Activated CD8-positive, alpha-beta memory T cell treated with anti-CD3 and anti-CD28 coated beads, Interleukin-2, amount 50 U/mL, for 4 hours (primary cell): ENCODE measurements around the gene GMPR2.
"Not testable (repeated sequence)": the region's sequence is repeated elsewhere in the genome, so short reads cannot be mapped to it uniquely, and the experiment has no call there.

Experiments
- DNase-seq: peaks from one replicate; pipeline ENCODE4 v3.0.0-alpha.2; 2020

Gene GMPR2

DNA sequence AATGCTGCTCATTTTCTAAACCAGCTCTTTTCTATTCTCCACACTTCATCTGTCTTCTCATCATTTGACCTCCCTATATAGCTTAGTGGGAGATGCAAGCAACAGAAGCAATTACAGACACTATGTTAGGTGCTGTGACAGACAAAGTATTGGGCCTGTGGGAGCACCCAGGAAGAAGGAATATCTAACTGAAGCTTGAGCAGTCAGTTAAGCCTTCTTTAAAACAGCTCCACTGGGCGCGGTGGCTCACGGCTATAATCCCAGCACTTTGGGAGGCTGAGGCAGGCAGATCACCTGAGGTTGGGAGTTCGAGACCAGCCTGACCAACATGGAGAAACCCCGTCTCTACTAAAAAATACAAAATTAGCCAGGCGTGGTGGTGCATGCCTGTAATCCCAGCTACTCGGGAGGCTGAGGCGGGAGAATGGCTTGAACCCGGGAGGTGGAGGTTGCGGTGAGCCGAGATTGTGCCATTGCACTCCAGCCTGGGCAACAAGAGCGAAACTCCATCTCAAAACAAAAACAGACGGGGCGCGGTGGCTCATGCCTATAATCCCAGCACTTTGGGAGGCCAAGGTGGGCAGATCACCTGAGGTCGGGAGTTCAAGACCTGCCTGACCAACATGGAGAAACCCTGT is 29.4 kb upstream of the GMPR2 start:
- not testable (repeated sequence) for DNase-seq

DNA sequence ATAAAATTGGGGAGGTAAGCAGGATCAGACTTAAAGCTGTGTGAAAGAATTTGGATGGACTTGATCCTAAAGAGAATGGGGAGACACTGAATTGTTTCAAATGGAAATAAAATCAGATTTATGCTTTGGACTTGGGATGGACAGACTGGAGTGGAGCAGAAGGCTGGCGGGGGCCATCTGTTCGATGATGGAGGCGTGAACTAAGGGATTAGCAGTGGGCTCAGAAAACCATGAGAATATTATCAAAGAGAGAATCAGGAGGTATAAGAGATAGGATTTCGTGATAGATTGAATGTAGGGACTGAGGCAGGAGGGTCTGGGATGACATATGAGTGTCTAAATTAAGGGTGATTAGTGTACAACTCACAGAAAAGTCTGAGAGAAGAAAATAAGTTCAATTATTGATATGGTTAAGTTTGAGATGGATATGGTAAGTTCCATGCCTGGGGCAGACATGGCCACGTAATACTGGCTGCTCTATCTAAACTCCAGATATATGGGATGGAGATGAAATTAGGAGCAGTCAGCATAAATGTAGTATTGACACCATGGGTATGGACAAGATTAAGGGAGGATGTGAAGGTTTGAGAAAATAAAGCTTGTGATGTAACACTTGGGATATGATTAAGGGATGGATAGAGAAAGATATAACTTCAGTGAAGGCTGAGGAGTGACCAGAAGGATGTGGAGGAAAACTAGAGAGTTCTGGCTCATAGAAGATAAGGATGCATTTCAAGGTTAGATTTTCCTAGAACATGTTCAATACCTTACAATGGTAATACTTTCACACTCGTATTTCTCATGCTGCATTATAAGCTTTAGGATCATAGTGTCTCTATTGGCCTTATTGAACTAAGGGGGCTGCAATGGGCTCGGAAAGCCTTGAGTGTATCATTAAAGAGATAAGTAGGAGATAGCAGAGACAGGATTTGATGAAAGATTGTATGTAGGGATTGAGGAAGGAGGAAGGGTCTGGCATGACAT is 28.3 kb upstream of the GMPR2 start:
- DNase-seq, result no peak

DNA sequence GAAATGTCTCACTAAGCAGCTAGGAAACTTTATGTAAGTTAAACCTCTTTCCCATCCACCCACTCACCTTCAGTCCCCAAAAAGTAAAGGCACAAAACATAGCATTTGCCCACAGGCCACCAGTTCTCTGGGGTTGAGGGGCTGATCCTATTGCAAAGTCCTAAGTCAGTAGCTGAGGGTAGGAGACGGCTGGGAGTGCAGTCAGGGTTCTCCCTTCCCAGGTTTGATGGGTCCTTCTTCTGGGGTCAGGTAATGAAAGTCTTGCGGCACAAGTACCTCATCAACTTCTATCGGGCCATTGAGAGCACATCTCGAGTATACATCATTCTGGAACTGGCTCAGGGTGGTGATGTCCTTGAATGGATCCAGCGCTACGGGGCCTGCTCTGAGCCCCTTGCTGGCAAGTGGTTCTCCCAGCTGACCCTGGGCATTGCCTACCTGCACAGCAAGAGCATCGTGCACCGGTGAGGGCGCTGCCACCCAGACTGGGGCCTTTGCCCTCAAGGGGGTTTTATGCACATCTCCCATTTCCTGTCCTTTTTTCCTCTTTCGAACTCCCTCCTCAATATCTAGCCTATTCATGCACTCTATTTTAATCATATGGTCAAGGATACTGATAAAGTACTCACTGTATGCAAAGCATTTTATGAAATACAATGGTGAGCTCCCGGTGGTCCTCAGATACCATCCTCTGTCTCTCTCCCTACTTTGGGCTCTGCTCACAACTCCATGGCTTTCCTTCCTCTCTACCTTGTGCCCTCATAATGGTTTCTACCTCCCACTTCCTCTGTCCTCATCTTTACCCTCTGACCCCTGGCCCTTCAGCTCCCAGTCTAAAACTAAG is 26.2 kb upstream of the GMPR2 start:
- no peak for DNase-seq

DNA sequence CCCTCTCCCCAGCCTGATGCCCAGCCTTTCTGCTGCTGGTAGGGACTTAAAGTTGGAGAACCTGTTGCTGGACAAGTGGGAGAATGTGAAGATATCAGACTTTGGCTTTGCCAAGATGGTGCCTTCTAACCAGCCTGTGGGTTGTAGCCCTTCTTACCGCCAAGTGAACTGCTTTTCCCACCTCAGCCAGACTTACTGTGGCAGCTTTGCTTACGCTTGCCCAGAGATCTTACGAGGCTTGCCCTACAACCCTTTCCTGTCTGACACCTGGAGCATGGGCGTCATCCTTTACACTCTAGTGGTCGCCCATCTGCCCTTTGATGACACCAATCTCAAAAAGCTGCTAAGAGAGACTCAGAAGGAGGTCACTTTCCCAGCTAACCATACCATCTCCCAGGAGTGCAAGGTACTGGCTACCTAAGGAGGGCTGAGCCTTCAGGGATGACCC is 25.6 kb upstream of the GMPR2 start:
- no peak for DNase-seq

DNA sequence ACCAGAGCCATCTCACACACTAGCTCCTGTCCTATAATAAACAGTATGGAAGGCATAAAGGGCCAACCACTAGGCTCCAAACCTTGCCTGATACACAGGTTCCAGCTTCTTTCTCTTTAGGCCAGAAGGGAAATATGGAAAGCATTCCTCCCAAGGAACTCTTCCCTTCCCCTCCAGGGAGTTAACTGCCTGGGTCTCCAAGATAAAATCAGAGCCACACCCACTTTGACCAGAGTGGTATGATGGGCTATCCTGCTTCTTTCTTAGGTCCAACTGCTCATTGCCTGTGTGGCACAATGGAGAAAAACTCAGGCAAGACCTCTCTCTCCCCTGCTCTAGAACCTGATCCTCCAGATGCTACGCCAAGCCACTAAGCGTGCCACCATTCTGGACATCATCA is 25.1 kb upstream of the GMPR2 start:
- no peak for DNase-seq

DNA sequence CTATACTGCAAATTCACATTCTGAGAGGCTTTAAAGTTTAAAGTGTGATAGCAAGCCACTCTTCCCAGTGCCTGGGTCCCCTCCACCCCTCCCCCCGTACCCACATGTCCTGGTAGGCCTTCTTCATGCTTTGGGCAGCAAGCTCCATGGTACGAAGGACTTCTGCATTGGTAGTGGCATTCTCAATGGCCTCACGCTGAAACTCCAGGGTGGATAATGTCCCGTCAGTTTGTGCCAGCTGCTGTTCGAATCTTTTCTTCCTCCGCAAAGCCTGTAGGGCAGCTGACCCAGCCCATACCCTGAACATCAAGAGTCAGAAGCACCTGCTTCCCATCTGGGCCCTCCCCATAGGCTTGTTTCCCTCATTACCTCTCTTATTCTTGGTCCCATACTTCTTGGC is 21.4 kb upstream of the GMPR2 start:
- no peak for DNase-seq

DNA sequence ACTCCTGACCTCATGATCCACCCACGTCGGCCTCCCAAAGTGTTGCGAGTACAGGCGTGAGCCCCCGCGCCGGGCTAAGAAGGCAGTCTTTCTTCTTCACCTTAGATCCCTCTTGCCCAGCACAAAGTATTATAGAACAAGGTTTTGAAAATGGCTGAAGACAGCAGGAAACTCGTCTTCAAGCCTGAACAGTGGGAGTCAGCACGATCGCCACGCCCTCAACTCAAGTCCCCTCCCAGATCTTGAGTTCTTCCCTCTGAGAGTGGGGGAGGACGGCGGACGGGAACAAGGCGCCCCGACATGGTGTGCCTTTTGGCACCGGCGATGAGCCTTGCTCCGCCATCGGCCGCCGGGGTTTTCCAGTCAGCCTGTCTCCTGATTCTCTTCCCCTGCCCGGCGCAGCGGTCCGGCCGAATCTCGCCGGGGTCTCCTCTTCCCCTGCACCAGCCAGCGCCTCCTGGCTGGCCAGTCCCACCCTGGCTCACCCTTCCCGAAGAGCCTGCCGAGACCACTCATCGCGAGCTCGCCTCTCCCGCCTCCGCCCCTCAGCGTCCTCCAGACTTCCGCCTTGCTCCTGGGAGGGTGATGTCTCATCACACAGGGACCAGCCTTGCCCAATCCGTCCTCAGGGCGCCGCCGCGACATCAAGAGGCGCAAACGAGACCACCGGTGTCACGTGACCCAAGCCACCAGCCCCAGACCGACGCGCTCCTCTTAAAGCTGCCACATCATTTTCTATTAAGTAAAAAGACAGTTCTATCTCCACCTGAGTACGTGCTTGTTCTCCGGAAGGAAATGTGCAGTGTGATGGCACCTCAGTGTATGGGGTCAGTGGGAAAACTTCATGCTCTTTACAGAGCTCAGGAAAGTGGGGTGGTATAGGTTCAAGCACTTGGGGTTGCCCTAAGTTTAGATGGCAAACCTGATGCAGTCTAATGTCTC is 19.5 kb upstream of the GMPR2 start, which contains the start of gene CHMP4A:
CHMP4A (minus strand) TSS at position 565 of the 942 bp plus-strand sequence; CDS start at position 516, 49 bp downstream.
- peak; percentile 95 for DNase-seq

DNA sequence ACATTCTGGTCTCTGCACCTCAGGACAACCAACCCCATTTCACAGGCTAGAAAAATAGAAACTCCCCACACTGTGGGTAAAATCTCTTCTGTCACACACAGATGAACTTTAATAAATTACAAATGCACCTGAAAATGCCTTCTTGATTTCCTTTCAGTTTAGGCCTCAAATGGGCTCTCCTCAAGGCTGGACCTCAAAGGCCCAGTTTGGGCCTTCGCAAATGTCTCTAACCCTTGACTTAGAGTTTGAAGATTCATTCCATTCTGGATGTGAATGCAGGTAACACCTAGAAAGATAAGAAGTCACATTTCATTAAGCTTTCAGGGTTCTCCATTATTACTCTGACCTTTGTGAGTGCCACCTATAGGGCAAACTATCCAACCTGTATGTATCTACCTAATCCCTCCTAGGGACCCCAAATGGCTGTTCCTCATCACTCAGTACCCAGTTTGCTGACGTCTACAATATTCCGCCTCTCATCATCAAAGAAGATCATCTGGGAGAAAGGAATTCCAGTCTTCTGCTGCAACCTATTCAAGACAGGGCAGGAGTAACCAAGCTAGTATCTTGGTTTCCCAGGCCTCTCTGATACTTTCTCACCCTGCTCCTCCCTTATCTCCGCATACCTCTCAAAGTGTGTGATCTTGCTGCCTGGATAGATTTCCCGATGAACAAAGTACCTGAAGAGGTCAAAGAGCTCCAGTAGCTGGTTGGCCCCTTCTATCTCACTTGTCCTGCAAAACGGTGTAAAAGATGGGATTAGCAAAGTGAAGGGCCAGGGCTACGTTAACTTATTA is 18.7 kb upstream of the GMPR2 start:
- DNase-seq, result no peak

DNA sequence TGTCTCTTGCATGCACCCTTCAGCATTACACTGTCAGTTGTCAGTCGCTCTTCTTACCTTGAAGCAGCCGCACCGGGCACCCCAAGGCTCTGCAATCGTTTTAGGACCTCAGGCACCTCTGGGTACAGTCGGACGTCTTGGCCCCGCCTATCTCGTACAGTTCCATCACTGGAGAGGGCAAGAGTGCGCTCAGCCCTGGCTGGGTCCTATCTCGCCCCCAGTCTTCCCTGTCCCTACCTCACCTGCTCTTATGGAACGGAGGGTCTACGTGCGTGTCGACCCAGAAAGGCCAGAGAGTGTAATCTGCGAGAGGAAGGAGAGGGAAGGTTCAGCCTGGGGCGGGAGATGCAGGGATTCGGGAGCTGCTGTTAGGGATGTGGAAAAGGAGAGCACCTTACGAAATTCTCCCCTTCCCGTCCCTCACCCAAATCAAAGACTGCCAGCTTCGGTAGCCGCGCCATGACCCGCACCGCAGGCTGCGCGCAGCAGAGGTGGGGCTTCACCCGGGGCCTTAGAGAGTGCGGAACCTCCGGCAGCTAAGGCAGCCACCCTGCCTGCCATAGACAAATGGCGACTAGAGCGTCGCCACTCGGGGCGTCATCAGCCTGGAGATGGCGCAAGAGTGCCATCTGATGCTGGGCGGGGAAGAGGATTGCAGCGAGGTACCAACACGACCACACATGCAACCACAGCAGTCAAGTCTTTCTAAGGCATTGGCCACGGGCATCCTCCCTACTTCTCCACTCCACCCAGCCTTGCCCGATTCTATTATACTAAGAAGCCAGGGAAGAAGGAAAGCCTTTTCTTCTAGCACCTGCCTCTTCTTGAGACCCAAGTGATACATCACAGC is 17.0 kb upstream of the GMPR2 start, which contains the start of gene MDP1:
MDP1 (minus strand) TSS at position 572 of the 850 bp plus-strand sequence; CDS start at position 461, 111 bp downstream.
- peak; percentile 84 for DNase-seq

DNA sequence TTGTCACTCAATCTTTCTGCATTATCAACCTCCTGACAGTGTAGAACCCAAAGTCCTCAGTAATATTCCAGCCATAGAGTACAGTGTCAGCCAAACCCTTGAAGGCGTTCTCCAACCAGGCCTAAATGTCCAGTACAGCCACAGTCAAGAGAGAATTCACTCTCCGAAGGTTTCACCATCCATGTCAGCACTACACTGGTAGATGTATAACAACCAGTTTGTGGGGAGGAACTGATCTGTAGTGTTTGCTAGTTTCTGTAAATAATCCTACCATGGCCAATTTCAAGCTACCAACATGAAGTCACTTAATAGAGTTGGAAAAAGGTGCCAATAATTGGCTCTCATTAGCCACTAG is 16.4 kb upstream of the GMPR2 start:
- DNase-seq, result no peak

DNA sequence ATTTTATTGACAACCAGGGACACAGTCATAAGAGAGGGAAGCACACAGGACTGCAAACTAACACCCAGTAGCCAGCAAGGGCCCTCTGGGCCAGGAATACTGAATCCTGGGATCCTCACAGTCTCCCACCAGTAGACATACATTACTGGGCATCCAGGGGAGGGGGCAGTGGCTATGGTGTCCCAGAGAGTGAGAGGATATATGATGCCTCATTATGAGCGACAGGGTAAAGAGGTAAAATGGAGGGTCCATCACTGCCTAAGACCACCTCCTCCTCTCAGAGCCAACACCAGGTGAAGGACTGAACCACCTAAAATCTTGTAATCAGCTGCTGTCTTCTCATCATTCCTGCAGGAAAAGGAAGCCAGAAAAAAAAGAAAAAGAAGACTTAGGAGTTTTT is 15.9 kb upstream of the GMPR2 start:
- DNase-seq, result not testable (repeated sequence)

DNA sequence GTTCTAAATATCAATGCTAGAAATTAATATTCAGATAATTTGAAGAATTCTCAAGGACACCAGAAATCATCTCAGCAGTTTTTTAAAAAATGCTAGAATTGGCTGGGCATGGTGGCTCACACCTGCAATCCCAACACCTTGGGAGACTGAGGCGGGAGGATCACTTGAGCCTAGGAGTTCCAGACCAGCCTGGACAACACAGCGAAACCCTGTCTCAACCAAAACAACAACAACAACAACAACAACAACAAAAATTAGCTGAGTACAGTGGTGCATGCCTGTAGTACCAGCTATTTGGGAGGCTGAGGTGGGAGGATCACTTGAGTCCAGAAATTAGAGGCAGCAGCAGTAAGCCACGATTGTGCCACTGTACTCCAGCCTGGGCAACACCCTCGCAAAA is 13.6 kb upstream of the GMPR2 start:
- no peak for DNase-seq

DNA sequence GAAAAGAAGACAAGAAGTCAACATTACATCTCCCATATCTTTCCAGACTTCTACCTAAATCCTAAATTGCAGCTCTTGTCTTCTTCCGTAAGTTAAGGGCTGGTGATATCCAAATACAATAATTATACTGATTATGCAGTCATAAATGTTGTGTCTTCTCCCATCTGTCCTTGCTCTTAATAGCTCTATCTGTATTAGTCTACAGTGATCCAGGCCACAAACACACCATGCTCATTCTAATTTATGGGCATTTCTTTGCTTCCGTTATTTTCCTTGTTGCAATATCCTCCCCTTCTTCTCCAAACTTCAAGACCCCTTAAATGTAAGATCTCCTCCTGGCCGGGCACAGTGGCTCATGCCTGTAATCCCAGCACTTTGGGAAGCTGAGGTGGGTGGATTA is 13.2 kb upstream of the GMPR2 start:
- no peak for DNase-seq

DNA sequence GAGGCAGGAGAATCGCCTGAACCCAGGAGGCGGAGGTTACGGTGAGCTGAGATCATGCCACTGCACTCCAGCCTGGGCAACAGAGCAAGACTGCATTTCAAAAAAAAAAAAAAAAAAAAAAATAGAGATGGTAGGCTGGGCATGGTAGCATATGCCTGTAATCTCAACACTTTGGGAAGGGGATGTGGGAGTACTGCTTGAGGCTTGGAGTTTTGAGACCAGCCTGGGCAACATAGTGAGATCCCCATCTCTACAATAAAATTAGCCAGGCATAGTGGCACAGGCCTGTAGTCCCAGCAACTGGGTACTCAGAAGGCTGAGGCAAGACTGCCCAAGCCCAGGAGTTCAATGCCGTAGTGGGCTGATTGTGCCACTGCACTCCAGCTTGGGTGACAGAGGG is 9.7 kb upstream of the GMPR2 start:
- DNase-seq, result not testable (repeated sequence)

DNA sequence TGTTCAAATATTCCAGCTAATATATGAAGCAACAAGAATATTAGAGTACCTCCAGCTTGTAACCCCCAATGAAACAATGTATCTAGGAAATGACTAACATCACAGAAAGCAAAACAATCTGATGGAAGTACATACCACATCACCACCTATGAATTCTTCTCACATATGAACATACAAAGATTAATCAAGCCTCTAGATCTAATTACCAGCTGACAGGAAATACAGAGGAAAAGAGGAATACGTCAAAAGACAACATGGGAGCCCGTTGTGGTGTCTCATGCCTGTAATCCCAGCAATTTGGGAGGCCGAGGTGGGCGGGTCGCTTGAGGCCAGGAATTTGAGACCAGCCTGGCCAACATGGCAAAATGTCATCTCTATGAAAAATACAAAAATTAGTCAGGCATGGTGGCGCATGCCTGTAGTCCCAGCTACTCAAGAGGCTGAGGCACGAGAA is 8.1 kb upstream of the GMPR2 start:
- DNase-seq, result no peak

DNA sequence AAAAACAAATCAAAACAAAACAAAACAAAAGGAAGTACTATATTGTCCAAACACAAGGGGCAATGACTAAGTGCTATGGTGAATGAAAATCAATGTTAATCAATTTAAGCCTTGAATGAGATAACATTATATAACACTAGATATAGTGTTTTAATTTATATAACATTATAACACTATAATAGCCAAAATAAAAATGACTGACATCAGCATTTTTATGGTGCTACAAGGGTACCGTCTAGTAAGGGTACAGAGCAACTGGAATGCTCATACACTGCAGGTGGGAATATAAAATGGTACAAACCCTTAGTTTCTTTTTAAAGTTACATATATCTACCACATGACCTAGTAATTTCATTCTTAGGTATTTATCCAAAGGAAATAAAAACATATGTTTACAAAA is 6.3 kb upstream of the GMPR2 start:
- DNase-seq, result no peak

DNA sequence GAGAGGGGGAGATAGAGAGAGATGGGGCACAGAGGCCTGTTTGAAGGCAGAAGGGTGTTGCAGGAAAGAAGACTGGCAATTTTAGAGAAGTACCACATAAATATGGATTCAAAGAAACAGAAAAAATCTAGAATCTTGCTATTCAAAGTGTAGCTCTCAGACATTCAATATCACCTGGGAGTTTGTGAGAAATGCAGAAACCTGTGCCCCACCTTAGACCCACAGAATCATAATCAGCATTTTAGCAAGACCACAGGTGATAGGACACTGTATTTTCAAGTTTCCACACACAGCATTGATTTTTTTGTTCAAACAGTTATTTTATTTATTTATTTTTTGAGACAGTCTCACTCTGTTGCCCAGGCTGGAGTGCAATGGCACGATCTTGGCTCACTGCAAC is 3.8 kb upstream of the GMPR2 start:
- DNase-seq, result no peak

DNA sequence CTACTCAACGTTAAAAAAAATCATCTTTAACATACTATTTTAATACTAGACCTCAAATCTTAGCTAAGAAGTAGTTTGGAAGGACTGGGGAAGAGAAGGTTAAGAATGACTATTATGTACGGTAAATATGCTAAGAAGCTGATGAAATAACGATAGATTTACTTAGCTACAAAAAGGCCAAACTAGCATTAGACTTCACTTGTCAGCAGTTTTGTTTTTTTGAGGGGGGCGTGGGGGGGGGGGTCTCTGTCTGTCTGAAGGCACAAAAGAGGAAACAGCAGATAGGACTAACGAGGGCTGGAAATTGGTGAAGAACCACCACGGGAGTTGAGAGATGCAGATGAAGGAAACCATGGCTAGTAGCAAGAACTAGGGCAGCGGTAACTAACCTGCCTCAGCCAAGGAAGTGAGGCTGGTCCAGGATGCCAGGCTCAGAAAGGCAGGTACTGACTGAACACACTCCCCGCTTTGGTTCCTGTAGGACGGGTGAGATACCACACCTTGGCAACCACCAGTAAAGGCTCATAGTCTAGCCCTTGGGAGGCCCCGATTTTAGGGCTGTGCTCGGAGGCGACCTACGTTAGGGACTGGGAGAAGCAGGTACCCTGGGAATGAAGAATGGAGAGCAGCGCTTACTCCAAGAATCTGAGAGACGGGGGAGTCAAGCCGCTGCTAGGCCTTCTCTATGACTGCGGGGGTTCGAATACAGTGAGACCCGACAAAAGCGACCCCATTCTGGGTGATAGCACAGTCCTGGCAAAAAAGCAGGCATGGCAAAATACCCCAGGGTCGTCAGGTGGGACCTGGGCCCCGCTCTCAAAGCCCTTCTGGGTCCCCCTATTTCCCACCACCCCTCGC is 1.2 kb upstream of the GMPR2 start:
- no peak for DNase-seq

DNA sequence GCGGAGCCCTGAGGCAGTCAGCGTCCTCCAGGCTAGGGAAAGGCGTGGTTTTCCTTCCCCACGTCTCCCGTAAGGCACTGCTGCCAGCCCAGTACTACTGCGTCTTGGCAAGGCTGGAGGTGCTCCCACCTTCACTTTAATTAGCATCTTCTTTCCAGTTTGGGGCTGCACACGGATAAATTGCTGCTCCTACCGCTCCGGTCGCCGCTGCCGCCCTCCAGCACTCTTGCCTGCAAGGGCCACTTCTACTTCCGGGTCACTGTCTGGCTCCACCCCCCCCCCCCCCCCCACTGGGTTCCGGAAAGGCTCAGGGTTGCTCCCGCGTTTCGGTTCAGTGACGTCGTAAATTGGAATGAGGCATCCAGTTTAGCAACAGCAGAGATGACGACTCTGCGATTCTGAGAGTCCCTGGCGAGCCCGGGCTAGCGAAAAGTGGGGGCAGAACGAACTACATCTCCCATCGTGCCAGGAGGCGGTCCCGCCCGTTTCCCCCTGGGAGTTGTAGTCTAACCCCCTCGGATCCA is 546 bp upstream of the GMPR2 start, which contains the start of gene NEDD8:
NEDD8 (minus strand) TSS at position 247 of the 524 bp plus-strand sequence; CDS start at position 147, 100 bp downstream.
- peak; percentile 84 for DNase-seq
